ENCODE measurements around the gene KCNIP3.

DNA sequence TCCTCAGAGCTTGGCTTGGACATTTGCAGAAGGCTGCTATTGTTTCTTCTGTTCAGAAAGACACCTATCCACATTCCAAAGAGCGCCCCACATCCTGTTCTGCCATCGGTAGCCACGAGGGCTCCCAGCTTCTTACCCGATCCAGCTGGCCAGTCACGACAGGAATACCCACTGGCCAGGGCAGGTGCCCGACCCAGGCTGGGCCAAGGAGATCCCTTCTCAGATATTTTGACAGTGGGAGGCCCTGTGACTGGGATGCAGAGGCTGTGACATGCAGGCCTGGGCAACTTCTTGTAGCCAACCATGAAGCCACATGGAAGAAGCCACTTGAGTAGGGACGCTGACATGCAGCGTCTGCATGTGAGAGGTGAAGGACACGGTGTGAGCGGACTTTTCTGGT lies 34.5 kb downstream of the KCNIP3 start:
- no peak for TF ChIP-seq POLR2A (IDR thresholded peaks at IDR 0.05)
- TF ChIP-seq, protein P1, sequence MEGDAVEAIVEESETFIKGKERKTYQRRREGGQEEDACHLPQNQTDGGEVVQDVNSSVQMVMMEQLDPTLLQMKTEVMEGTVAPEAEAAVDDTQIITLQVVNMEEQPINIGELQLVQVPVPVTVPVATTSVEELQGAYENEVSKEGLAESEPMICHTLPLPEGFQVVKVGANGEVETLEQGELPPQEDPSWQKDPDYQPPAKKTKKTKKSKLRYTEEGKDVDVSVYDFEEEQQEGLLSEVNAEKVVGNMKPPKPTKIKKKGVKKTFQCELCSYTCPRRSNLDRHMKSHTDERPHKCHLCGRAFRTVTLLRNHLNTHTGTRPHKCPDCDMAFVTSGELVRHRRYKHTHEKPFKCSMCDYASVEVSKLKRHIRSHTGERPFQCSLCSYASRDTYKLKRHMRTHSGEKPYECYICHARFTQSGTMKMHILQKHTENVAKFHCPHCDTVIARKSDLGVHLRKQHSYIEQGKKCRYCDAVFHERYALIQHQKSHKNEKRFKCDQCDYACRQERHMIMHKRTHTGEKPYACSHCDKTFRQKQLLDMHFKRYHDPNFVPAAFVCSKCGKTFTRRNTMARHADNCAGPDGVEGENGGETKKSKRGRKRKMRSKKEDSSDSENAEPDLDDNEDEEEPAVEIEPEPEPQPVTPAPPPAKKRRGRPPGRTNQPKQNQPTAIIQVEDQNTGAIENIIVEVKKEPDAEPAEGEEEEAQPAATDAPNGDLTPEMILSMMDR (IDR thresholded peaks at IDR 0.05) = no peak

Data from lower leg skin (tissue), 3 donors.